GM12873 (cell line): ENCODE measurements around the gene RIMS4.

Experiments used
- CTCF ChIP-seq: IDR thresholded peaks from 2 replicates; pipeline ENCODE4 v1.5.1; 2012; ENCODE audit warnings: low read depth, mild to moderate bottlenecking, moderate library complexity, low read length, control low read depth; ENCODE audit not compliant: insufficient read depth; ENCODE audit errors: missing control alignments

The RIMS4 gene

GRCh38 chr20:44759595-44759994 lies 50.8 kb downstream of the RIMS4 start:
- no peak for TF ChIP-seq CTCF

GRCh38 chr20:44758247-44759101 lies 51.9 kb downstream of the RIMS4 start:
- no peak for TF ChIP-seq CTCF

- no peak for TF ChIP-seq CTCF
These were observed 53.4 kb downstream of the RIMS4 start for GRCh38 chr20:44756956-44757355.

GRCh38 chr20:44756011-44756688 lies 54.2 kb downstream of the RIMS4 start:
- TF ChIP-seq CTCF = no peak

GRCh38 chr20:44754554-44754953 lies 55.8 kb downstream of the RIMS4 start:
- TF ChIP-seq CTCF = no peak

GRCh38 chr20:44752099-44752931 lies 58.0 kb downstream of the RIMS4 start:
- no peak for TF ChIP-seq CTCF
